Germinal center (tissue), 1 donor: ENCODE data around the gene SMOC1.

ENCODE experiments used
- DNase-seq: peaks from one replicate; pipeline ENCODE4 v3.0.0; 2012; ENCODE audit warnings: mixed read lengths, low spot score

SMOC1 gene

GRCh38 chr14:69863083-69863482, 16.1 kb upstream of the SMOC1 start:
- DNase-seq, result no peak

- no peak for DNase-seq
Observed at GRCh38 chr14:69865701-69866365, 13.4 kb upstream of the SMOC1 start.

- no peak for DNase-seq
Observed at GRCh38 chr14:69868363-69868963, 10.8 kb upstream of the SMOC1 start.

- DNase-seq, result no peak
Observed at GRCh38 chr14:69870613-69871012, 8.6 kb upstream of the SMOC1 start.

- no peak for DNase-seq
Observed at GRCh38 chr14:69873877-69874780, 5.1 kb upstream of the SMOC1 start.

GRCh38 chr14:69876221-69876847, 2.9 kb upstream of the SMOC1 start:
- DNase-seq, result no peak

GRCh38 chr14:69876848-69877306, 2.3 kb upstream of the SMOC1 start:
- no peak for DNase-seq

GRCh38 chr14:69877492-69877891, 1.7 kb upstream of the SMOC1 start:
- no peak for DNase-seq

GRCh38 chr14:69878251-69878650, 965 bp upstream of the SMOC1 start:
- no peak for DNase-seq

GRCh38 chr14:69880044-69880487, 850 bp downstream of the SMOC1 start:
- no peak for DNase-seq

- no peak for DNase-seq
Observed at GRCh38 chr14:69880893-69881292, 1.7 kb downstream of the SMOC1 start.

GRCh38 chr14:69882116-69882864, 3.1 kb downstream of the SMOC1 start:
- no peak for DNase-seq

GRCh38 chr14:69882915-69883314, 3.7 kb downstream of the SMOC1 start:
- no peak for DNase-seq

GRCh38 chr14:69886453-69887242, 7.4 kb downstream of the SMOC1 start:
- no peak for DNase-seq

- DNase-seq, result no peak
Observed at GRCh38 chr14:69887740-69888657, 8.8 kb downstream of the SMOC1 start.

GRCh38 chr14:69891422-69891821, 12.2 kb downstream of the SMOC1 start:
- no peak for DNase-seq

- no peak for DNase-seq
Observed at GRCh38 chr14:69895109-69895508, 15.9 kb downstream of the SMOC1 start.

- no peak for DNase-seq
Observed at GRCh38 chr14:69896080-69896479, 16.9 kb downstream of the SMOC1 start.

GRCh38 chr14:69896972-69897371, 17.8 kb downstream of the SMOC1 start:
- DNase-seq, result no peak

GRCh38 chr14:69900603-69901002, 21.4 kb downstream of the SMOC1 start:
- no peak for DNase-seq
